NT2/D1 (cell line): ENCODE measurements around the gene BFSP1.

ENCODE experiments used
- SUZ12 ChIP-seq: IDR thresholded peaks from 2 replicates; pipeline ENCODE4 v1.6.1; 2011; ENCODE audit not compliant: insufficient read length, insufficient read depth; ENCODE audit errors: extremely low read depth
- YY1 ChIP-seq: IDR thresholded peaks from 2 replicates; pipeline ENCODE4 v1.6.1; 2011; ENCODE audit not compliant: insufficient read length, insufficient read depth
- ZNF274 ChIP-seq: IDR thresholded peaks from 2 replicates; pipeline ENCODE4 v1.6.1; 2011; ENCODE audit warnings: mild to moderate bottlenecking, low read depth, low read length

GRCh38 chr20:17482536-17482935 is 48.6 kb downstream of the BFSP1 start:
- TF ChIP-seq YY1 (no peak), ZNF274 (no peak), SUZ12 (no peak)
